NCI-H345 (cell line): Measurements from ENCODE around the gene MAPKBP1.
"Not testable (repeated sequence)": the region's sequence is repeated elsewhere in the genome, so short reads cannot be mapped to it uniquely, and the experiment has no call there.

Experiments
- DNase-seq: peaks from one replicate; lab custom pipeline; 2025; lab: John Stamatoyannopoulos, UW

The MAPKBP1 gene

DNA sequence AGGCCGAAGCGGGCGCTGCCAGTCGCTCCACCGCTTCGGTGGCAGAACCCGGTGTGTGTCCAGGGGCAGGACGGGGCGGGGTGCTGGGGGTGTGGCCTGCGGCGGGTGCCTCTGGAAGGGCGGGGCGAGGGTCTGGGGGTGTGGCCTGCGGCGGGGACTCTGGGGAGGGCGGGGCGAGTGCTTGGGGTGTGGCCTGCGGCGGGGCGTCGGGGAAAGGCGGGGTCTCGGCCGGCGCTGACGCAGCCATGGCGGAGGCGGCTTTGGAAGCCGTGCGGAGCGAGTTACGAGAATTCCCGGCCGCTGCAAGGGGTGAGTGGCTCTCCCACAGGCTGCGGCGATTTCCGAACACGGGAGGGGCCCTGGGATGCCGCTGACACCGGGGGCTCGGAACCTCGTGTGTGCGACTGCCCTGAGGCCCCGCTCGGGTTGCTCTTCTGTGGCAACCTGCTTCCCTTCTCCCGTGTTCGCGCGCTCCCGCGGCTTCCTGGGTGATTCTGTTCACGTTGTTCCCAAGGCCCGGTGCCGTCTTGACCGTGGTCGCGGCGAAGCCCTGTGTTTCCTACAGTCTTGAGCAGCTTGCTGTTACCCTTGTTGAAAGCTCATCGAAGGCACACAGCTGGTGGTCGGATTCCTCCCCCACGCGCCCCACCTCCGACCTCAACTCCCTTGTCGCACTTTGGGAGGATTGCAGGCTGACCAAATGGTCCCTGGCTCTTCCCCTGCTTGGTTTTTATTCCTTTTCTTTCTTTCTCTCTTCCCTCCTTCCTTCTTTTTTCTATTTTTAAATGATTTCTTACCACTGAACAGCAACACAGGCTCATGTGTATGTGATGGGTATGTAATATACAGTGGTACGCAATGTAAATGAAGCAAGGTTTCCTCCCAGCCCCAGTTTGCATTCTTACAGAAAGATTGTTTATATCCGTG, 53.9 kb downstream of the MAPKBP1 start, which contains the start of gene JMJD7:
Gene JMJD7 (plus strand): TSS at position 213 of the 927 bp plus-strand sequence. CDS start 33 bp downstream, at position 246.
- DNase-seq: peak; percentile 84

DNA sequence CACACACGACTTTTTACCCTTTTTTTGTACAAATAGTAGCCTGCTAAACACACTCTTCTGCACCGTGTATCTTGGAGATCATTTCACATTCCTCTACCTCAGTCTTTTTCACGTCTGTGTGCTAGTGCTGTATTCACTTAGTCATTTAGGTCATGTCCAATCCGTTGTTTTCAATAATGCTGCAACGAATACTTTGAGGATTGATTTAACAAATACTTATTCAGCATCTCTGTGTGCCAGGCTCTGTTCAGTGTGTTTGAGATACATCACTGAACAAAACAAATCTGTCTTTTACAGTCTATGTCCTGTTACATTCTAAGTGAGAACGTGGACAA, 54.5 kb downstream of the MAPKBP1 start:
- no peak for DNase-seq

GRCh38 chr15:41829959-41830646, 55.8 kb downstream of the MAPKBP1 start:
- DNase-seq: no peak

DNA sequence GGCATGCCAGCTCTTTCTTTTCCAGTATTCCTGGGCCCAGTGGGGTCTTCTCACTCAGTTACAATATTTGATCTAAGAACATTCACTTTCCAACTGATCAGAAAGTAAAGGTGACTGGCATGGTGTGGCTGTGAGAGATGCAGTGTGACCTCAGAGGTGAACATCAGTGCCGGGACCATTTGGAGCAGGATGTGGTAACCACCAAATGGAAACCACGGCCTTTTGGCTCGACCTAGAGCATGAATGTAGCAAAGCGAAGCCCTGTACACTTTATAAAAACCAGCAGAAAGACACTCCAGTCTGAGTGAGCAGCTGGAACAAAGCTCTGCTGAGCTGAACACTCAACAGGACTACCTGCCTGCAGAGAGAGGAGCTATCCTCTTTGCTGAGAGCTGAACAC, 57.0 kb downstream of the MAPKBP1 start:
- not testable (repeated sequence) for DNase-seq

GRCh38 chr15:41832208-41832607, 57.9 kb downstream of the MAPKBP1 start:
- DNase-seq: no peak

DNA sequence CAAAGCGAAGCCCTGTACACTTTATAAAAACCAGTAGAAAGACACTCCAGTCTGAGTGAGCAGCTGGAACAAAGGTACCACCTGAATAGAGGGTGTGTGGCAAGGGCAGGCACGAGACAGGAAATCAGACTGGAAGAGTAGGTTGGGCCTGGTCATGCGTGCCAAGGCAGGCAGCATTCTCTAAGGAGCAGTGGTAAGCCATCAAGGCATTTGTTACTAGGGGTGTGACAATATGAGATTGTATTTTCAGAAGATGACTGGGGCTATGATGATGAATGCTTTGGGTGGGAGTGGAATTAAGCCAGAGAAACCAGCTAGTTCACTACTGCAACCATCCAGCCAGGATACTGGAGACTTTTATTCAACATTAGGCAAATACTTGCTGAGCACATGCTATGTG, 58.6 kb downstream of the MAPKBP1 start:
- DNase-seq: peak; percentile 82

GRCh38 chr15:41834096-41834495, 59.8 kb downstream of the MAPKBP1 start:
- DNase-seq: no peak

- no peak for DNase-seq
Observed at GRCh38 chr15:41836073-41836472, 61.8 kb downstream of the MAPKBP1 start.

DNA sequence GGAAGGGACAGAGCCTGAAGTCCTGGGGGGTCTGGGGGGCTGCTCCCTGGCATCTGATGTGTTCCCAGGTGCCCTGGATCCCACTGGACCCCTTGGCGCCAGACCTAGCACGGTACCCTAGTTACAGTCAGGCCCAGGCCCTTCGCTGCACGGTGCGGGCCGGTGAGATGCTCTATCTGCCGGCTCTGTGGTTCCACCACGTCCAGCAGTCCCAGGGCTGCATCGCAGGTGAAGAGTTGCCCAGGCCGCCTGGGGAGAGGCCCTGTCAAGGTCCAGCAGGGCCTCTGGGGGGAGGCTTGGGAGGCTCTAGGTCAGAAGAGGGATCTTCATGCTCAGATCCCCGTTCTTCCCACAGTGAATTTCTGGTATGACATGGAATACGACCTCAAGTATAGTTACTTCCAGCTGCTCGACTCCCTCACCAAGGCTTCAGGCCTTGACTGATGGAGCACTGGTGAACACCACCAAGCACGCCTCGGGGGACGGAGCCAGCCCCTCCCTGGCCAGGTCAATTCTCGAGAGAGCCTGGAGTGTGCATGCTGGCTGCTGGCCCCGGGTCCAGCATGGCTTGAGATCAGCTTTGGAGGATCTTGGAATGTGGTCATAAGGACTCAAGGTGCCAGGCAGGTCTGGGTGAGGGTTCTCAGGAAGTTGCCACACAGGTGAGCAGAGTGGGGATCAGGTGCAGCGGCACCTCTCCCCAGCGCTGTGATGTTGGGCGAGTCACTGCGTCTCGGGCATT, 62.6 kb downstream of the MAPKBP1 start:
- DNase-seq: no peak

DNA sequence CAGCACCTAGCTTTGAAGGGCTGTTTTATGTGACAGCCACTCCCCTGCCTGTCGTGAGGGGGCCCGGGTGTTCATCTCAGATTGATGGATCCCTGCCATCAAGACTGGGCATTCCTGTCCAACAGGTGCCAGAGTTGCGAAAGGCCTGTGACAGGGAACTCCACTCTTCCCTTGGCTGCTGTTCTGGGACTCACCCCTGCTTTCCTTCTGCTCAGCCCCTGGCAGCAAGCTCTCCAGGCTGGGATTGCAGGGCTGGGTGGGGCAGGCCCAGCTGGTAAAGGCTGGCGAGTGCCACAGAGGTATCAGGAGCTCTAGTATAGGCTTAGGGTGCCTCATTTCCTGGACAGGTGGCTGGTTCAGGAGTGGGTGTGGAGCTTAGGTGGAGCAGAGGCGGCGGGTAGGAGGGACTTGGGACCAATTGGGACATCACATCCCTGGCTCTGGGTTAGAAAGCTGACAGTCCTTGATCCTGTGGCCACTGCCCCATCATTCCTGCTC, 64.2 kb downstream of the MAPKBP1 start, which contains the start of gene PLA2G4B:
Gene PLA2G4B (plus strand): TSS at position 448 of the 498 bp plus-strand sequence. CDS start 67 bp downstream, outside the sequence.
- peak; percentile 55 for DNase-seq

DNA sequence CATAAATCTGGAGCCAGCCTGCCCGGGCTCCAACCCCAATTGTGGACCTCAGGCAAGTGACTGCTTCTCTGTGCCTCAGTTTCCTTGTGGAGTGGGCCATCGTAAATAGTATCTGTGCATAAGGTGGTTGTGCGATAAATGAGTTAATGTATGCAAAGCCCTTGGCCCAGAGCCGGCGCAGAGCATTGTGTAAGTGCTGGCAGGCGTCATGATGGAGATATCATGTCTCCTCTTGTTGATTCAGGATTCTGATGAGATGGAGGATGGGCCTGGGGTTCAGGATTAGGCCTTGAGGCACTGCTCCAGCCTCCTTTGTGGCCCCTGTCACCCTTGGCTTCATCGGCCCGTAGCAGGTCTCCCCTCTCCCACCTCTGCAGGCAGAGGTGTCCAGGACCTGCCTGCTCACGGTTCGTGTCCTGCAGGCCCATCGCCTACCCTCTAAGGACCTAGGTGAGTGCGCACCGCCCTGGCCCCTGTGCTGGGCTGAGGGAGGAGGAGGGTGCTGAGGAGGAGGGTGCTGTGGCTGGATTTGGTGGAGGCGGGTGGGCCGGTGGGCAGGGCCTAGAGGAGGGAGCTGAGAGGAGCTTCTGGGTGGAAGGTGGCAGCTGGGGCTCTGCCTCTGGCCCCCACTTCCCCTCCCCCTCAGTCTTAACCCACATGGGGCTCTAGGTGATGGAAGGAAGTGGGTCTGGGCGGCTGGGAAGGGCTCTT, 65.7 kb downstream of the MAPKBP1 start:
- peak; percentile 24 for DNase-seq

GRCh38 chr15:41840673-41841072, 66.4 kb downstream of the MAPKBP1 start:
- DNase-seq: no peak

DNA sequence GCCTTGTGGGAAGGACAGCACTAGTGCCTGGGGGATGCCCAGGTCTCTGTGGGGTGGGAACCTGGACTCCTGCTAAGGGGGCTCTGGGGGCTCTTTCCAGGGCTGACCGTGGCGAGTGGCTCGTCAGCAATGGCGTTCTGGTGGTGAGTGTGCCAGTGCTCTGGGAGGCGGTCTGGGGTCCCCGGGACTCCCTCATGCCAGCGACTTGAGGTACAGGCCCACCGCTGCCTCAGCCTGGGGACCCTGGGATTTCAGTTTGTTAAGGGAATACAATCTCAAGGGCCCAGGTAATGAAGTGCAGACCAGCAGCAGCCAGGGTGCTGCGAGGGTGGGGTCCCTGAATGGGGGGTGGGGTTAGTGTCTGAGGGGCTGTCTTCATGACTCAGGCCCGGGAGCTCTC, 66.8 kb downstream of the MAPKBP1 start:
- no peak for DNase-seq

GRCh38 chr15:41842229-41842628, 67.9 kb downstream of the MAPKBP1 start:
- no peak for DNase-seq

GRCh38 chr15:41843571-41843970, 69.3 kb downstream of the MAPKBP1 start:
- no peak for DNase-seq

DNA sequence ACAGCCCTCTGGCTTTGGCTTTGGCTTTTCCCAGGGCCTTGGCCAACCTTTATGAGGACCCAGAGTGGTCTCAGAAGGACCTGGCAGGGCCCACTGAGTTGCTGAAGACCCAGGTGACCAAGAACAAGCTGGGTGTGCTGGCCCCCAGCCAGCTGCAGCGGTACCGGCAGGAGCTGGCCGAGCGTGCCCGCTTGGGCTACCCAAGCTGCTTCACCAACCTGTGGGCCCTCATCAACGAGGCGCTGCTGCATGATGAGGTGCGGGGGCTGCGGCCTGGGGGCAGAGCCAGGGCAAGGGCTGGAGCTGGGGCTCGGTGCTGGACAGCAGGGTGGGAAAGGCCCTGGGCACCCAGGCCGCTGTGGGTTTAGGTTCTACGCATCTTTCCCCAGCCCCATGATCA, 70.5 kb downstream of the MAPKBP1 start:
- DNase-seq: no peak

- DNase-seq: no peak
Observed at GRCh38 chr15:41847206-41847605, 72.9 kb downstream of the MAPKBP1 start.

DNA sequence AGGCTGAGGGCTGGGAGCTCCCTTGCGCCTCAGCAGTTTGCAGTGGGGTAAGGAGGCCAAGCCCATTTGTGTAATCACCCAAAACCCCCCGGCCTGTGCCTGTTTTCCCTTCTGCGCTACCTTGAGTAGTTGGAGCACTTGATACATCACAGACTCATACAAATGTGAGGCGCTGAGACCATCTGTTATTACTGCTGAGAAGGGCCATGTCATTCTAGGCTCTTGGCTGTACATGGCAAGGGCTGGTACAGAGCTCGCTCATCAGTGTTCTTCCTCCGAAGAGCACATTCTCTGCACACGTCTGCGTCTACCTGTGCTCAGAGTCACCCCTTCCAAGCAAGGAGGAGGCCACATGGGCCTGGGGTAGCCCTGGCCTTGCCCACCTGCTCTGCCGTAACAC, 73.7 kb downstream of the MAPKBP1 start:
- DNase-seq: no peak

GRCh38 chr15:41848631-41849030, 74.3 kb downstream of the MAPKBP1 start:
- DNase-seq: no peak

GRCh38 chr15:41849204-41849603, 74.9 kb downstream of the MAPKBP1 start:
- no peak for DNase-seq

GRCh38 chr15:41849861-41850260, 75.6 kb downstream of the MAPKBP1 start:
- DNase-seq: no peak
